NCI-H345 treated with DMSO at 0.1 percent for 48 hours (cell line): ENCODE results near the gene UQCC2.

ENCODE experiments used
- DNase-seq: peaks from one replicate; lab custom pipeline; 2025; ENCODE audit not compliant: unreplicated experiment; lab: John Stamatoyannopoulos, UW

UQCC2 gene

GRCh38 chr6:33725891-33726673 is 14.6 kb upstream of the UQCC2 start:
- no peak for DNase-seq

- no peak for DNase-seq
These were observed 13.7 kb upstream of the UQCC2 start for GRCh38 chr6:33725222-33725621.

DNA sequence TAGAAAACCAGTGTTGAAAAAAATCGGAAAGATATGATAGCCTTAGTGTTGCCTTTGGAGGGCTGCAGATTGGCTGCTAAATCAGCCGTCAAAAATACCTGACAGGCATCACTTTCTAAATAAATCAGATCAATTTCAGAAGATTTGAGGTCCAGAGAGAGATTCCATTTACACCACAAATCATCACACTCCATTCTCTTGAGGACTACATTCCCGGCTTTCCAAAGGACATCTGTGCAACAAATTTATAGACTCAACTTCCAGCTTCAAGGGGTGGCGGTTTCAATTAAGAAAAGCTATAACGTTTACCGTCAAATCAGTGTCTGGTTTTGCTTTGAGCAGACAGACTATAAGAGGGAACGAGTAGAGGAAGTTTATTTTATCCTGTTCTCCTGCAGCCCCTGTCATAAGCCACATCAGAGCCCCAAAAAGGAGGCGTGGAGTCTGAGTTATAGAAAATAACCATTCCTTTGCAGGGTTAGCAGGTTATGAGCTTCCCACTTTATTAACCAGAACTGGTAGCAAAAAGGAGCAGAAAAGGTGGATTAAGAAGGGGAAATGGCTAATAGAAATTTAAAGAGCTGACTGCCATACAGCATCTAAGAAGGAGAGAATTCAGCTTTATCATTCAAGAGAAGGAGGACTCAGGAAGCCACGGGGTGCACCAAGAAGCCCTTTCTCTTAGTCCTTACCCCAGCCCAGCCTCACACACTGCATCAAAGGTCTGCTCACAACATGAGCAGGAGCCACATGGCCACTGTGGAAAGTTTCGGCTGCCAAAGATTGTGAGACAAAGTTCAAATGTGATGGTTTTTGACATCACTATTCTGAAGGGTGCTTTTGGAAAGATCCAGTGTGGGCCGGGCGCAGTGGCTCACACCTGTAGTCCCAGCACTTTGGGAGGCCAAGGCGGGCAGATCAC is 12.9 kb upstream of the UQCC2 start:
- no peak for DNase-seq

GRCh38 chr6:33723371-33724085 is 12.0 kb upstream of the UQCC2 start:
- no peak for DNase-seq

DNA sequence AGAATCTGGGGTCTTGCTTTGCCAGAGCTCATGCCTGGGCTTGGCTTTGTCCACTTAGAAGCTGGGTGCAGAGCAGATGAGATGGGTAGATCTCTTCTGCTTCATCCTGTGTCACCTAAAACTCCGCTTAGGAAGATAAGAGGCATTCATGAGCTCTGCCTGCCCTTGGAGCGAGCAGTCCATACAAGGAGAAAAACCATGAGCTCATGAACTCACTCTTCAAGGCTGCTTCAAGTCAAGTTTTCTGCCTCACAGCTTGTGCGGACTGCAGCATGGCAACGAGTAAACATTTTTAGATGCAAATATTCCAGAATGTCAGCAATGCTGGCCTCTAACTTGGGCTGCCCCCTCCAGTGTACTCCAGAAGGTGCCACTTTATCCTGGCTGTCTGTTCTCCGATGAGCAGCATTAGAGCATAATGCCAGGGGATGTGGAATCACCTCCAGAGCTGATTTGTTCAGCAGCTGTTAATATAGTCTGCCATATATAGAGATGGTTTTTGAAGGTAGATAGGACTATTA is 10.7 kb upstream of the UQCC2 start:
- no peak for DNase-seq

GRCh38 chr6:33721508-33721907 is 10.0 kb upstream of the UQCC2 start:
- no peak for DNase-seq

DNA sequence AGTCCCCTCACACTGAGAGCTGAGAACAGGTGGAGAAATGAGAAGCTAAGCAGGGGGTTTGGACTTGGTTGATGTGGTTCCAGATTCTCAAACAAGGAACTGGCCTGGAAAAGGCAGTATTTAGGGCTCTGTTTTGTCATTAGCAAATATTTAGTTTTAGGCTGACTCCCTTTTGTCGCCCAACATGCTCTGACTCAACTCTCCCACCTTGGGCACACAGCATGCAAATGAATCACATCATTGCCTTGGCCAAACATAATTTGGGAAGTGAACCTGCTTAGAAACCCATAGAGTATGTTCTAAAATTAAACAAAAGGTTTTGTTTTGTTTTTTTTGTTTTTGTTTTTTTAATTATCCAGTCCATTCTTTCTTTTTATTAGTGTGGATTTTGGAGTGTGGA is 9.5 kb upstream of the UQCC2 start:
- DNase-seq, result no peak

- DNase-seq, result no peak
These were observed 8.0 kb upstream of the UQCC2 start for GRCh38 chr6:33719326-33719987.

- no peak for DNase-seq
These were observed 7.2 kb upstream of the UQCC2 start for GRCh38 chr6:33718713-33719112.

GRCh38 chr6:33717934-33718455 is 6.5 kb upstream of the UQCC2 start:
- no peak for DNase-seq

DNA sequence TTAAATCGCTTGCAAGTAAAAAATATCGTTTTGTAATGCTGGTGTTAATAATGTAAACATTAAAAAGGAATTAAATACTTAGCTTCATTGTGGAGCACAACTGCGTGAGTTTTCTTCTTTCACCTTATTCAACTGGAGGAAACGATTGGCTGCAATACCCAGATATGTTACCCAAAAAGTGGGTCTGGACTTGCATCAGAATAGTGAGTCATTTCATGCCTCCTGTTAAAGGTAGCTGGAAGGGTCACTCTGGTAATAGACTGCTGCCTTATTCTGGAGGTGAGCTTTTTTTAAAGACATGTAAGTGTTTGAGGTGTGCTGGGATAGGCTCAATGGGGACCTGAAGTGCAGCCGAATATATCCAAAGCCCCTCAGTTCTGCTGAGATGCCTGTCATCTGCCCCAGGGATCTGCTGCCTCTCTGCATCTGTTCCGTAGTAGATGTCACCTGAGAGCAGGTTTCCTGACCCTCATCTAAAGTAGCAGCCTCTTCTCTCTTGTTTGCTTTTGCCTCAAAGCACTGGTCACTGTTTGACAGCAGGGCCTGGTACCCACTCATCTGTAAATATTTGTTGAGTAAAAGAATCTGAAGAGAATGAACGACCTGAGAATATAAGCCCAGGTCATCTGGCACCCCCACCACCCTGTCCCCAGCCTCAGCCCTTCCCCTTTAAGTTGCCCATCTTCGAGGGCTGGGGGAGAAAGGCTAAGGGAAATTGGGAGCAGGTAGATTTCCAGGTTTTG is 5.6 kb upstream of the UQCC2 start:
- no peak for DNase-seq

DNA sequence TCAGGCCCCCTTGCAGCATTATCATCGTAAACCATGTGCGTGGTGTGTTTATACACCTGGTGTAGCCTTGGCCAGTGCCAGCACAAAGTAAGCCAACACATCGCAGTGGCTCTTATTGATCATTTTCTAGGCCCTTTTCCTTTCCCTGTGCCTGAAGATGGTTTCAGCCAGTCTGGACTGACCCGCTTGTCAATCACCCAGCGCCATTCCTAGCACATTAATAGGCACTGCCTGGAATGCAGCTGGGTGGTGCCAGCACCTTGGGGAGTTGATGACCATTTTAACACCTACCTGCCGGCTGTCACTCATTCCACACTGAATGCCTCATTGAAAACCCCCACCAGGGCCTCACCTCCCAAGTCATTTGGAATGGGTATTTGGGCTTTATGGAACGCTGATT is 4.9 kb upstream of the UQCC2 start:
- peak; percentile 44 for DNase-seq

GRCh38 chr6:33714385-33715040 is 3.0 kb upstream of the UQCC2 start:
- no peak for DNase-seq

- no peak for DNase-seq
These were observed 2.3 kb upstream of the UQCC2 start for GRCh38 chr6:33713786-33714185.

- DNase-seq, result no peak
These were observed 1.4 kb upstream of the UQCC2 start for GRCh38 chr6:33712914-33713313.

DNA sequence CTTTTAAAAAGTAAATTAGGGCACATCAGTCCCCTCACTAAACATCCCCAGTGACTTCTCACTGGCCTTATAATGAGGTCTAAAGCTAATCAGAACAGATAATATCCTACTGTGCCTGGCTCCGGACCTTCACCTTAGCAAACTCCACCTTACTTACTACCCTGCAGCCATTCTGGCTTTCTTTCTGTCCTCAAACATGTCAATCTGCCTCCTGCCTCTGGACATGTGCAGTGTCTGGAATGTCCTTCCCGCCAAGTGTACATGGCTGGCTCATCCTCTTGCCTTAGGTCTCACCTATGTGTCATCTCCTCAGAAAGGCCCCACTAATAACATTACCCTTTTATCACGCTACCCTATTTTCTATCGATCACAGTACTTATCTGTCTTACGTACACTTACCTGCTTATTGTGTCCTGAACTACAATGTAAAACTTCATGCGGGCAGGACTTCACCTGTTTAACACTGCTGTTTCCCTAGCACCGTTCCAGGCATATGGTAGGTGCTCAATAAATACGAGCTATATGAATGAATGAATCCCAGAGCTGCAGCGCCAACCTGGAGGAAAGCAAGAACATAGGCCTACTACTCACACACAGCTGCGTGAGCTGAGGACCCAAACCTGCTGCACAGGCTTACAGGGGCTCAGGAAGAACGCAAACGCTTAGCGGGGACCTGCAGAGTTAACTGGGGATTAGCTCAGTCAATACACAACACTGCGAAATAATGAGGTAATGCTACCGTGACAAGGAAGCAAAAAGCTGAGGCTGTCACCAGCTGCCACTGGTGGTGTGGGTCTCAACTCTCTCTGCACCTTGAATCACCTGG is 991 bp downstream of the UQCC2 start:
- no peak for DNase-seq

DNA sequence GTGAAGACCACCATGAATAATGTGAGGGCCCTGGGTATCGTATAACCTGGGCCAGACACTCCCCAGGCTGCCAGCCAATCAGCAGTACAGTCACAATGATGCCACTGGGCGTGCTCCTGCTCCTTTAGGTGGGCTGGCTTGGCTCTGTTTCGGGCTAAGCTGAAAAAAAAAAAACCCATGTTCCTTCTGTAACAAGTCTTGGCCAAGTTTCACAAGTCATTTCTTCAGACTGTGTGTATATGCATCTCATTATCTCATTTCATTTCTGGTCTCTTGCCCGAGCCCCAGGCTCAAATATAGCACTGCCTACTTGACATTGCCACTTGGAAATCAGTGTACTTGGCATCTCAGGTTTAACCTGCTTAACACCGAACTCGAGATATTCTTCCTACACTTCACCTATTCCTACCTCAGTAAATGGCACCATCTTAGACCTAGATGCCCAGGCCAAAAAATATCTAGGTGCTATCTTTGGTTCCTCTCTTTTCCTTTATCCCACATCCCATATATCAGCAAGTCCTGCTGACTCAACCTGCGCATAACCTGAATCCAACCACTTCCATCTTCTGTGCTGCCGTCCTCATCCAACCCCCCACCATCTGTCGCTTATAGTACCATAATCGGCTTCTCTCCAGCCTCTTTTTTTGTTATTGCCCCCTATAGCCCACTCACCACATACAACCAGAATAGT is 1.8 kb downstream of the UQCC2 start:
- DNase-seq, result no peak
